Thoracic aorta (tissue), 2 donors: Measurements from ENCODE around the gene PLA2G6. TPM values are rescaled to one million over a fixed set of nuclear protein-coding genes. Genes with fewer than 3 reads are reported as not detected.

ENCODE experiments used
- ATAC-seq: fragments of 150-250 bp; one replicate; pipeline ENCODE4 v1.8.0; 2017; ENCODE audit warnings: low read depth; ENCODE audit not compliant: insufficient number of reproducible peaks, low FRiP score
- DNase-seq: peaks from one replicate; pipeline ENCODE4 v3.0.0-alpha.2; 2020; ENCODE audit warnings: low spot score
- H3K27ac ChIP-seq, 2 donors: fragments of 200-600 bp; sonication (generic); 1 replicate in 1 of 2; 2 replicates in 1 of 2; pipeline ENCODE4 v1.5.1; 2016; ENCODE audit warnings: mild to moderate bottlenecking in 2 of 2, moderate library complexity in 2 of 2
- H3K27me3 ChIP-seq: fragments of 200-600 bp; sonication (generic); replicated peaks from 2 replicates; pipeline ENCODE4 v1.6.0; 2016; ENCODE audit warnings: mild to moderate bottlenecking; ENCODE audit not compliant: insufficient read depth
- H3K36me3 ChIP-seq: fragments of 200-600 bp; sonication (generic); one replicate; pipeline ENCODE4 v1.5.1; 2016
- H3K4me1 ChIP-seq, 2 donors: fragments of 200-600 bp; sonication (generic); 1 replicate in 1 of 2; 2 replicates in 1 of 2; pipeline versions ENCODE4 v1.5.1 to v1.6.0; 2016; ENCODE audit warnings: low read depth in 2 of 2, mild to moderate bottlenecking in 1 of 2; ENCODE audit not compliant: control insufficient read depth in 1 of 2
- H3K4me3 ChIP-seq: fragments of 200-600 bp; sonication (generic); 2 replicates; pipeline ENCODE4 v1.5.1; 2016; ENCODE audit warnings: mild to moderate bottlenecking
- H3K9me3 ChIP-seq: fragments of 200-600 bp; sonication (generic); 2 replicates; pipeline ENCODE4 v1.5.1; 2016
- CTCF ChIP-seq: fragments of 200-600 bp; sonication (generic); IDR thresholded peaks from one replicate; pipeline ENCODE4 v1.5.1; 2019; ENCODE audit warnings: antibody characterized with exemption
- total RNA-seq, 2 donors: library from RNA; depleted of rRNA; stranded (reverse); fragments of >200 nt; gene quantifications; one replicate each; pipeline versions ENCODE4 v1.1.0 to v1.2.3, GENCODE V29; 2016

The PLA2G6 gene
- total RNA-seq, 2 donors from 2014 or later, result 27.4 to 50.4 TPM

- H3K27ac ChIP-seq, result no peak overlapping the region
- ATAC-seq (no peak), DNase-seq (no peak)
- H3K4me1 ChIP-seq, result peaks cover 12 to 19% of the 10 kb centered on the region in 2 donors
- TF ChIP-seq CTCF, result no peak
- no peaks in the 10 kb centered on the region for H3K9me3 ChIP-seq
- H3K36me3 ChIP-seq, result peaks cover 25% of the 10 kb centered on the region
- no peaks in the 10 kb centered on the region for H3K27me3 ChIP-seq
- H3K4me3 ChIP-seq, result no peak overlapping the region
These were observed 104.0 kb downstream of the PLA2G6 start for GRCh38 chr22:38077595-38077994.

- peaks cover 10 to 16% of the 10 kb centered on the region in 2 donors for H3K4me1 ChIP-seq
- peaks cover 29% of the 10 kb centered on the region for H3K36me3 ChIP-seq
- H3K27me3 ChIP-seq, result no peaks in the 10 kb centered on the region
- no peak overlapping the region for H3K4me3 ChIP-seq
- ATAC-seq, result no peak
- no peak overlapping the region for H3K27ac ChIP-seq
- no peaks in the 10 kb centered on the region for H3K9me3 ChIP-seq
- DNase-seq, result no peak
- no peak for TF ChIP-seq CTCF
These were observed 104.5 kb downstream of the PLA2G6 start for GRCh38 chr22:38077096-38077495.

- peaks cover 4 to 19% of the 10 kb centered on the region in 2 donors for H3K4me1 ChIP-seq
- H3K9me3 ChIP-seq, result no peaks in the 10 kb centered on the region
- DNase-seq (no peak), ATAC-seq (no peak)
- no peak for TF ChIP-seq CTCF
- no peaks in the 10 kb centered on the region for H3K27me3 ChIP-seq
- H3K4me3 ChIP-seq, result no peak overlapping the region
- H3K36me3 ChIP-seq, result peaks cover 36% of the 10 kb centered on the region
- no peak overlapping the region for H3K27ac ChIP-seq
These were observed 105.7 kb downstream of the PLA2G6 start for GRCh38 chr22:38075961-38076360.

- peaks cover 5 to 20% of the 10 kb centered on the region in 2 donors for H3K4me1 ChIP-seq
- no peak for TF ChIP-seq CTCF
- peaks cover 36% of the 10 kb centered on the region for H3K36me3 ChIP-seq
- H3K27me3 ChIP-seq, result no peaks in the 10 kb centered on the region
- H3K4me3 ChIP-seq, result no peak overlapping the region
- ATAC-seq, result no peak
- H3K27ac ChIP-seq, result no peak overlapping the region
- DNase-seq, result no peak
- no peaks in the 10 kb centered on the region for H3K9me3 ChIP-seq
These were observed 106.4 kb downstream of the PLA2G6 start for GRCh38 chr22:38075105-38075825.

- no peak for ATAC-seq
- Histone ChIP-seq H3K4me3 (no peak overlapping the region), H3K4me1 (peaks cover 7 to 26% of the 10 kb centered on the region in 2 donors), H3K9me3 (no peaks in the 10 kb centered on the region), H3K36me3 (peaks cover 36% of the 10 kb centered on the region), H3K27ac (no peak overlapping the region), H3K27me3 (no peaks in the 10 kb centered on the region)
- DNase-seq, result no peak
- TF ChIP-seq CTCF, result no peak
These were observed 107.2 kb downstream of the PLA2G6 start for GRCh38 chr22:38074181-38075104.
